ENCODE results near the gene CST8.

Gene CST8

DNA sequence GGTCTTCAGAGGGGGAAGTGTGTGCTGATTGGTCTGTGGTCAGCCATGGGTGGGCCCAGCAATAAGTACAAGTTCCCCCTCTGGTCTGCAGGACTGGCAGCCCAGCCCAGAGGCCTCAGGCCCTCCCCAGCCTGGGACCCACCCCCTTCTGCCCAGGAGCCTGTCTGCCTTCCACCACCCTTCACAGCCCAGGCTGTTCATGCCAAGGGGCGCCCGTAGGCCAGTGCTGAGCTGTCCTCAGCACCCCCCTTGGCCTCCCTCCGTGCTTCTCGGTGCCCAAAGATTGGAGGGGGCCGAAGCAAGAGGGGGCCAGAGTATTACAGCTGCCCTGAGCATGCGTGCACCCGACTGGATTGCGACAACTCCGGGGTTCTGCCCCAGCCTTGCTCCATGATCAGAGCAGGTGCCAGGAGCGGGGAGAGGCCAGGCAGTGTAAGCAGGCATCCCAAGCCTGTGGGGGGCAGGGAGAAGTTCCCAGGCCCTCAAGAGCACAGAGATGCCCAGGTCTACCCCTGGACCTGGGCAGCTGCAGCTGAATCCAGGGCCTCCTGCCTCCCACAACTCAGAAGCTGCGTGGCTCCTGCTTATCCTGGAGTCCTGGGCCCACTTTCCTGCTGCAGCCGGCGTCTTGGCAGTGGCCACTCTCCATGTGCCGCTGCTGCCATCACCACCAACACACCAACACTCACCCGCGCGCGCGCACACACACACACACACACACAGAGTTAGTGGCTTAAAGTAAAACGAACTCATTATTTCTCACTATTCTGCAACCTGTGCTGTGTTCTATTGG is 44.1 kb downstream of the CST8 start:
- H3K9ac ChIP-seq (ENCODE audit: insufficient read length, low read depth) = no peak overlapping the region
- no peaks in the 10 kb centered on the region for H3K27me3 ChIP-seq (ENCODE audit: insufficient read depth, insufficient read length)
- no peak overlapping the region for H3K4me3 ChIP-seq (ENCODE audit: insufficient read length, low read depth)
- H3K36me3 ChIP-seq (ENCODE audit: insufficient read depth, insufficient read length, low read length) = no peaks in the 10 kb centered on the region
- peaks cover 2% of the 10 kb centered on the region for H3K4me1 ChIP-seq (ENCODE audit: insufficient read depth, insufficient read length)
- TF ChIP-seq SUZ12 (IDR thresholded peaks at IDR 0.05; ENCODE audit: extremely low read depth, insufficient read depth, insufficient read length) (no peak), ZNF274 (IDR thresholded peaks at IDR 0.05; ENCODE audit: low read depth, low read length) (no peak), YY1 (IDR thresholded peaks at IDR 0.05; ENCODE audit: insufficient read depth, insufficient read length) (no peak)
- H3K9me3 ChIP-seq (ENCODE audit: insufficient read depth, low read length) = peaks cover 28% of the 10 kb centered on the region; the same call in 1 of the 2 replicates
- DNase-seq (ENCODE audit: low read depth, low spot score) = no peak

DNA sequence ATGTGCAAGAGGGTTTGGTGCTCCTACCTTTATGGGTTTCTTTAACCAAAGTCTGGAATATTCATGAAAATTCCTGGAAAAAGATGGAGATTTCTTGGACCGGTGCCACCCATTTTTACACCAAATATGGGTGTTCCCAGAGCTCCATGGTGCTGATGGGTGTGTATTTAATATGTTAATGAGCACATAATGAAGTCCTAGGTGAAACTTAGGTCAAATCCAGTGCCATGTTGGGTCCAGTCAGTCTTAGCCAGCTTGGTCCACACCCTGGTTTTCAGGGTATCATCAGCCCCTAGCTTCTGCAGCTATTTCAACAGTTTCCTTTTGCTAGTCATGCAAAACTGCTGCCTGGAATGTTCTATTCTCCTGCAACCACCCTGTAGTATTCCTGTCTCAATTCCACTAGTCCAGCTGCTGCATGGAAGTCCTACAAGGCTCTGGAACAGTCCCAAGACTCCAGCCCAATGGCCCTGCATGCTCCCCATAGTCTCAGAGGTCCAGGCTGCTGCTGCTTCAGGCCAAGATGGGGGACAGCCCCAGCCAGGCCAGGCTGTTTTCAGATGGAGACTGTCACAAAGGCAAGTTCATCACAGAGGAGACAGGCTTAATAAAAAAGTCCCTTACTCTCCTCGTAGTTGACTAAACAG is 45.5 kb downstream of the CST8 start:
- TF ChIP-seq YY1 (IDR thresholded peaks at IDR 0.05; ENCODE audit: insufficient read depth, insufficient read length) (no peak), ZNF274 (IDR thresholded peaks at IDR 0.05; ENCODE audit: low read depth, low read length) (no peak), SUZ12 (IDR thresholded peaks at IDR 0.05; ENCODE audit: extremely low read depth, insufficient read depth, insufficient read length) (no peak)
- Histone ChIP-seq H3K4me1 (ENCODE audit: insufficient read depth, insufficient read length) (peaks cover 2% of the 10 kb centered on the region), H3K9ac (ENCODE audit: insufficient read length, low read depth) (no peak overlapping the region), H3K27me3 (ENCODE audit: insufficient read depth, insufficient read length) (no peaks in the 10 kb centered on the region), H3K36me3 (ENCODE audit: insufficient read depth, insufficient read length, low read length) (no peaks in the 10 kb centered on the region), H3K4me3 (ENCODE audit: insufficient read length, low read depth) (no peak overlapping the region), H3K9me3 (ENCODE audit: insufficient read depth, low read length) (peaks cover 15% of the 10 kb centered on the region; the same call in 1 of the 2 replicates)
- DNase-seq (ENCODE audit: low read depth, low spot score) = no peak

DNA sequence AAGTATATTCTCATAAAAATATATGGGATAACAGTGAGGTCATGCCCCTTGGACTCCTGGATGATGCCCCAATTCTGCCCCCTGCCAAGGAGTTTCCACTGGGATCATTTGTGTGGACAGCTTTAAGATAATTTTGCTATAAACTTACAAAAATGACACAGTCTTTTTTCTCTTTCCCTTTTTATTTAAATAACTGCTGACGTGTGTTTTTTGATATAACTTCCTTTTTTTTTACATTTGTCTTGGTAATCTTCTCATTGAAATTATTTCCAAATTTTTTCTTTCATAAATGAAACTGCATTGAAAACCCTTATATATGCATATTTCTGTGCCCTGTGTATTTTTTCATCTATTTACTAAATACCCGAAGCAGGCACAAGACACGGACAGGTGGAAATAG is 46.1 kb downstream of the CST8 start:
- no peaks in the 10 kb centered on the region for H3K36me3 ChIP-seq (ENCODE audit: insufficient read depth, insufficient read length, low read length)
- peaks cover 14% of the 10 kb centered on the region; the same call in 1 of the 2 replicates for H3K9me3 ChIP-seq (ENCODE audit: insufficient read depth, low read length)
- peaks cover 2% of the 10 kb centered on the region for H3K4me1 ChIP-seq (ENCODE audit: insufficient read depth, insufficient read length)
- no peak for TF ChIP-seq ZNF274 (IDR thresholded peaks at IDR 0.05; ENCODE audit: low read depth, low read length)
- no peak for TF ChIP-seq SUZ12 (IDR thresholded peaks at IDR 0.05; ENCODE audit: extremely low read depth, insufficient read depth, insufficient read length)
- TF ChIP-seq YY1 (IDR thresholded peaks at IDR 0.05; ENCODE audit: insufficient read depth, insufficient read length) = no peak
- no peak for DNase-seq (ENCODE audit: low read depth, low spot score)
- no peak overlapping the region for H3K4me3 ChIP-seq (ENCODE audit: insufficient read length, low read depth)
- no peaks in the 10 kb centered on the region for H3K27me3 ChIP-seq (ENCODE audit: insufficient read depth, insufficient read length)
- H3K9ac ChIP-seq (ENCODE audit: insufficient read length, low read depth) = no peak overlapping the region

DNA sequence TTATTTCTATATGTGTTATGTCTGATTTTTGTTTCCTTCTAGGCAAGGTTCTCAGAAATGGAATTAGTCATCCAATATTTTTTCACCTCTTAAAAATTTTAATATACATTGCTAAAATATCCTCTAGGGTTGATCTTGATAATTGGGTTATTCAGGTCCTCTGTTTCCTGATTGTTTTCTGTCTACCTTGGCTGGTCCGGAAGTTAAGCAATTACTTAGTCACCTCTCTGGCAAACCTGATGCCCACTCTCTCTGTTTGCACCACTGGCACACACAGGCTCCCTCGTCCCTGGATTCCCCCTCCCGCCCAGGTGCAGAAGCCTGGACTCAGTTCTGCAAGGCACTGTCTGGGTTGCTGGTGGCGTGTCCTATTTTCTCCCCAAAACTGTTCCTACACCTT is 49.7 kb downstream of the CST8 start:
- Histone ChIP-seq H3K9me3 (ENCODE audit: insufficient read depth, low read length) (no peaks in the 10 kb centered on the region; the same call in 1 of the 2 replicates), H3K4me3 (ENCODE audit: insufficient read length, low read depth) (no peak overlapping the region), H3K9ac (ENCODE audit: insufficient read length, low read depth) (no peak overlapping the region), H3K27me3 (ENCODE audit: insufficient read depth, insufficient read length) (no peaks in the 10 kb centered on the region), H3K4me1 (ENCODE audit: insufficient read depth, insufficient read length) (no peaks in the 10 kb centered on the region), H3K36me3 (ENCODE audit: insufficient read depth, insufficient read length, low read length) (no peaks in the 10 kb centered on the region)
- DNase-seq (ENCODE audit: low read depth, low spot score) = no peak
- TF ChIP-seq ZNF274 (IDR thresholded peaks at IDR 0.05; ENCODE audit: low read depth, low read length) (no peak), YY1 (IDR thresholded peaks at IDR 0.05; ENCODE audit: insufficient read depth, insufficient read length) (no peak), SUZ12 (IDR thresholded peaks at IDR 0.05; ENCODE audit: extremely low read depth, insufficient read depth, insufficient read length) (no peak)

DNA sequence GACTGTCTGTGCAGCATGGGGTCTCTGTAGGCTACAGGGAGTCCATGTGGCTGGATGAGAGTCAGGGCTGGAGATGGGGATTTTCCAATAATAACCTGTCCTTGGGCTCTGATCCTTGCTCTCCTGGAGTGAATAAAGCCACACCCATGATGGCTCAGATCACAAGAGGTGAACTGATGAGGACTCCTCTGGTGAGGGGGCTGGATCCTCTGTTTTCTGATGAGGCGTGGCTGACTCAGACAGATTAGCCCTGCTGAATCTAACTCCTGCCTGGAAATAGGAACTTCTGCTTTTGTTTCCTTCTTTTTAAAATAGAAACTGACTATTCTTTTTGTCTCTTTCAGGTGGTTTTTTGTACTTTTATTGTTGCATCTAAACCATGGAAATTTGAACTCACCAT is 50.4 kb downstream of the CST8 start:
- H3K27me3 ChIP-seq (ENCODE audit: insufficient read depth, insufficient read length) = no peaks in the 10 kb centered on the region
- H3K4me3 ChIP-seq (ENCODE audit: insufficient read length, low read depth) = no peak overlapping the region
- H3K36me3 ChIP-seq (ENCODE audit: insufficient read depth, insufficient read length, low read length) = no peaks in the 10 kb centered on the region
- H3K4me1 ChIP-seq (ENCODE audit: insufficient read depth, insufficient read length) = no peaks in the 10 kb centered on the region
- H3K9me3 ChIP-seq (ENCODE audit: insufficient read depth, low read length) = no peaks in the 10 kb centered on the region; the same call in 1 of the 2 replicates
- TF ChIP-seq YY1 (IDR thresholded peaks at IDR 0.05; ENCODE audit: insufficient read depth, insufficient read length) (no peak), ZNF274 (IDR thresholded peaks at IDR 0.05; ENCODE audit: low read depth, low read length) (no peak), SUZ12 (IDR thresholded peaks at IDR 0.05; ENCODE audit: extremely low read depth, insufficient read depth, insufficient read length) (no peak)
- no peak for DNase-seq (ENCODE audit: low read depth, low spot score)
- H3K9ac ChIP-seq (ENCODE audit: insufficient read length, low read depth) = no peak overlapping the region

DNA sequence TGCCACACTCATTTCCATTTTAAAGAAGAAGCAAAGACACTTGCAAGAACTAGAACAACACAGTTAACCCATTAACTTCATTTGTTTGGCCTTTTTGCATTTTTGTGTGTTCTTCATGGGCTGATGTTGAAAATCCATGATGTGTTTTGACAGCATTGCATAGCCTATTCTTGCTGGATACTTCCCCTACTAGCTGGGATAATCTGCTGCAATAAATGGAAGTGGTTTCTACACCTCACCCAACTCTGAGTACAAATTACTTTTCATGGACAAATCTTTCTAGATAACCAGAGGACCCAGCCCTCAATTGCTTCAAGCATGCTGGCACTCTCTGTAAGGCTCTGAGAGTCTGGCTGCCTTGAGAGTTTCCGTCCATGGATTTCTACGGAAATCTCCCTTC is 50.9 kb downstream of the CST8 start:
- Histone ChIP-seq H3K27me3 (ENCODE audit: insufficient read depth, insufficient read length) (no peaks in the 10 kb centered on the region), H3K4me3 (ENCODE audit: insufficient read length, low read depth) (no peak overlapping the region), H3K4me1 (ENCODE audit: insufficient read depth, insufficient read length) (no peaks in the 10 kb centered on the region), H3K9me3 (ENCODE audit: insufficient read depth, low read length) (no peaks in the 10 kb centered on the region; the same call in 1 of the 2 replicates), H3K36me3 (ENCODE audit: insufficient read depth, insufficient read length, low read length) (no peaks in the 10 kb centered on the region), H3K9ac (ENCODE audit: insufficient read length, low read depth) (no peak overlapping the region)
- no peak for TF ChIP-seq ZNF274 (IDR thresholded peaks at IDR 0.05; ENCODE audit: low read depth, low read length)
- TF ChIP-seq SUZ12 (IDR thresholded peaks at IDR 0.05; ENCODE audit: extremely low read depth, insufficient read depth, insufficient read length) = no peak
- no peak for TF ChIP-seq YY1 (IDR thresholded peaks at IDR 0.05; ENCODE audit: insufficient read depth, insufficient read length)
- DNase-seq (ENCODE audit: low read depth, low spot score) = no peak

DNA sequence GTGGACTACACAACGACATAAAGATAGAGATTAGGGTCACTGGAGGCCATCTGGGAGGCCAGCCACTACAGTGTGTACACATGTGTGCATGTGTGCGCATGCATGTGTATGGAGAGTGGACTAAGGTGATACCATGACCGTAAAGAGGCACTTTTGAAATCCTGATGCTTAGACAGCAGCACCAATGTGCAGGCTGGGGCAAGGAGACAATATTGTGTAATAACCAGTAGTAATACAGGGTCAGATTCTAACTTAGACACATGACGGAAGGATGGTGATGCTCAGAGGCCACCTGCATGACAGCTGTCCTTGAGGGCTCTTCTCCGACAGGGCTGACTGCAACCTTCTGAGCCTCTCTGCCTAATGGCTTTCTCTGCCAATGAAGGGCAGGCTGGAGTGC is 51.9 kb downstream of the CST8 start:
- no peak overlapping the region for H3K4me3 ChIP-seq (ENCODE audit: insufficient read length, low read depth)
- no peaks in the 10 kb centered on the region for H3K27me3 ChIP-seq (ENCODE audit: insufficient read depth, insufficient read length)
- no peaks in the 10 kb centered on the region for H3K36me3 ChIP-seq (ENCODE audit: insufficient read depth, insufficient read length, low read length)
- no peaks in the 10 kb centered on the region for H3K4me1 ChIP-seq (ENCODE audit: insufficient read depth, insufficient read length)
- no peaks in the 10 kb centered on the region; the same call in 1 of the 2 replicates for H3K9me3 ChIP-seq (ENCODE audit: insufficient read depth, low read length)
- DNase-seq (ENCODE audit: low read depth, low spot score) = no peak
- no peak for TF ChIP-seq YY1 (IDR thresholded peaks at IDR 0.05; ENCODE audit: insufficient read depth, insufficient read length)
- no peak for TF ChIP-seq ZNF274 (IDR thresholded peaks at IDR 0.05; ENCODE audit: low read depth, low read length)
- no peak for TF ChIP-seq SUZ12 (IDR thresholded peaks at IDR 0.05; ENCODE audit: extremely low read depth, insufficient read depth, insufficient read length)
- H3K9ac ChIP-seq (ENCODE audit: insufficient read length, low read depth) = no peak overlapping the region
